Measurements from ENCODE around the gene MCHR1.

DNA sequence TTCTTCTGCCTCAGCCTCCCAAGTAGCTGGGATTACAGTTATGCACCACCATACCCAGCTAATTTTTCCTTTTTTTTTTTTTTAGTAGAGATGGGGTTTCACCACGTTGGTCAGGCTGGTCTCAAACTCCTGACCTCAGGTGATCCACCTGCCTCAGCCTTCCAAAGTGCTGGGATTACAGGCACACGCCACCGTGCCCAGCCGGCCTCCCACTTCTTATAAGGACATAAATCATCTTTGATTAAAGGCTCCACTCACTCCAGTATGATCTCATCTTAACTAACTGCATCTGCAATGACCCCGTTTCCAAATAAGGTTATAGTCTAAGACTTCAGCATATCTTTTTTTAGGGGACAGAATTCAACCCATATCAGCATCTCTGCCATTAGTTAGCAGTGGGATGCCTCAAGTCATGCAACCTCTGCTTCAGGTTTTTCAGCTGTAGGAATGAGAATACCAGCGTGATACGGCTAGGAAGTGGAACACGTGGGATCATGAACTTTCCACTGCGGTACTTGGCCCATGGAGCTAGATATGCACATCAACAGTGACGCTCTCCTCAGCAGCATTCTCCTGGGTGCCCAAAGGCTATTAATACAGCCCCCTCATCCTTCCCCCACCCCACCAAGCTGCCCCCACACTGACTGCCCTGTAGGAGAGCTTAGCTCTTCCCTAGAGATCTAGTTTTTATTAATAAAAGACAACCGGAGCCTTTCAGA lies 41.4 kb downstream of the MCHR1 start:
- no peak for TF ChIP-seq CTCF (IDR thresholded peaks at IDR 0.05)
- no peak for TF ChIP-seq POLR2A (IDR thresholded peaks at IDR 0.05)
- TF ChIP-seq POLR2AphosphoS5 (IDR thresholded peaks at IDR 0.05), result no peak
